Measurements from ENCODE around the gene PPP6R1.

PPP6R1 gene

GRCh38 chr19:55279770-55280643 is 21.2 kb upstream of the PPP6R1 start, which contains the start of gene HSPBP1:
TSS of gene HSPBP1 (minus strand) at chr19:55280110. CDS start at chr19:55279608, 502 bp downstream.
- peak; percentile 94 for DNase-seq

GRCh38 chr19:55279340-55279739 is 20.5 kb upstream of the PPP6R1 start:
- no peak for DNase-seq

GRCh38 chr19:55278391-55279135 is 19.7 kb upstream of the PPP6R1 start:
- DNase-seq: no peak

- no peak for DNase-seq
Measured at GRCh38 chr19:55277494-55277893, 18.7 kb upstream of the PPP6R1 start.

GRCh38 chr19:55276720-55277430 is 18.1 kb upstream of the PPP6R1 start:
- DNase-seq: no peak

GRCh38 chr19:55275851-55276719 is 17.3 kb upstream of the PPP6R1 start:
- no peak for DNase-seq

GRCh38 chr19:55273978-55274707 is 15.3 kb upstream of the PPP6R1 start:
- no peak for DNase-seq

GRCh38 chr19:55272142-55272541 is 13.3 kb upstream of the PPP6R1 start:
- no peak for DNase-seq

- no peak for DNase-seq
Measured at GRCh38 chr19:55270172-55270942, 11.5 kb upstream of the PPP6R1 start.

- DNase-seq: no peak
Measured at GRCh38 chr19:55269299-55269698, 10.5 kb upstream of the PPP6R1 start.

- DNase-seq: no peak
Measured at GRCh38 chr19:55266840-55267239, 8.0 kb upstream of the PPP6R1 start.

- no peak for DNase-seq
Measured at GRCh38 chr19:55266404-55266803, 7.6 kb upstream of the PPP6R1 start.

- no peak for DNase-seq
Measured at GRCh38 chr19:55265723-55266386, 7.0 kb upstream of the PPP6R1 start.

GRCh38 chr19:55265173-55265572 is 6.4 kb upstream of the PPP6R1 start:
- no peak for DNase-seq

GRCh38 chr19:55264531-55264930 is 5.7 kb upstream of the PPP6R1 start:
- no peak for DNase-seq

GRCh38 chr19:55262359-55262758 is 3.5 kb upstream of the PPP6R1 start:
- DNase-seq: no peak

- DNase-seq: no peak
Measured at GRCh38 chr19:55261671-55262126, 2.9 kb upstream of the PPP6R1 start.

GRCh38 chr19:55259540-55260210 is 858 bp upstream of the PPP6R1 start:
- DNase-seq: no peak

- no peak for DNase-seq
Measured at GRCh38 chr19:55258476-55258827, 365 bp downstream of the PPP6R1 start.
